HEK293T (cell line): ENCODE data around the gene LRCH4.
"Not testable (repeated sequence)": the region's sequence is repeated elsewhere in the genome, so short reads cannot be mapped to it uniquely, and the experiment has no call there.

Experiments
- ARNT ChIP-seq: fragments of 450-650 bp; IDR thresholded peaks from 2 replicates; pipeline ENCODE4 v1.6.1; 2017; ENCODE audit warnings: mild to moderate bottlenecking
- BHLHE40 ChIP-seq: fragments of 450-650 bp; IDR thresholded peaks from 2 replicates; pipeline ENCODE4 v1.6.1; 2016; ENCODE audit warnings: mild to moderate bottlenecking, moderate library complexity, borderline replicate concordance
- CTBP1 ChIP-seq: fragments of 450-650 bp; IDR thresholded peaks from 2 replicates; pipeline ENCODE4 v1.6.1; 2016; ENCODE audit warnings: borderline replicate concordance
- ELF4 ChIP-seq: fragments of 450-650 bp; IDR thresholded peaks from 2 replicates; pipeline ENCODE4 v1.6.1; 2017; ENCODE audit warnings: antibody characterized with exemption
- FOXA1 ChIP-seq: fragments of 450-650 bp; IDR thresholded peaks from 2 replicates; pipeline ENCODE4 v1.6.1; 2016; ENCODE audit warnings: mild to moderate bottlenecking
- FOXK2 ChIP-seq: fragments of 450-650 bp; IDR thresholded peaks from 2 replicates; pipeline ENCODE4 v1.6.1; 2016; ENCODE audit warnings: mild to moderate bottlenecking
- LEF1 ChIP-seq: fragments of 450-650 bp; IDR thresholded peaks from 2 replicates; pipeline ENCODE4 v1.6.1; 2017; ENCODE audit warnings: mild to moderate bottlenecking, borderline replicate concordance
- SP1 ChIP-seq: fragments of 450-650 bp; IDR thresholded peaks from 2 replicates; pipeline ENCODE4 v1.6.1; 2017
- TARDBP ChIP-seq: fragments of 450-650 bp; IDR thresholded peaks from 2 replicates; pipeline ENCODE4 v1.6.1; 2016
- ZNF384 ChIP-seq: fragments of 450-650 bp; IDR thresholded peaks from 2 replicates; pipeline ENCODE4 v1.6.1; 2016
- TF ChIP-seq, protein P1 (sequence below): fragments of 450-650 bp; IDR thresholded peaks from 2 replicates; pipeline ENCODE4 v1.6.1; 2016

DNA sequence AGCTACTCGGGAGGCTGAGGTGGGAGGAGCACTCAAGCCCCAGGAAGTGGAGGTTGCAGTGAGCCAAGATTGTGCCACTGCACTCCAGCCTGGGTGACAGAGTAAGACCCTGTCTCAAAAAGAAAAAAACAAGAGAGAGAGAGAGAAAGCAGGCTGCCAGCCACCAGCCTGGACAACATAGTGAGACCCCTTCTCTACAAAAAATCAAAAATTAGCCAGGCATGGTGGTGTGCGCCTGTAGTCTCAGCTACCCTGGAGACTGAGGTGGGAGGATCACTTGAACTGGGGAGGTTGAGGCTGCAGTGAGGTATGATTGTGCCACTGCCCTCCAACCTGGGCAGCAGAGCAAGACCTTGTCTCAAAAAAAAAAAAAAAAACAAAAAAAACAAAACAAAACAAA lies 49.2 kb downstream of the LRCH4 start:
- TF ChIP-seq ARNT, FOXK2, CTBP1, TARDBP, SP1, BHLHE40, ELF4, ZNF384, FOXA1, LEF1: not testable (repeated sequence)
- TF ChIP-seq, protein P1, sequence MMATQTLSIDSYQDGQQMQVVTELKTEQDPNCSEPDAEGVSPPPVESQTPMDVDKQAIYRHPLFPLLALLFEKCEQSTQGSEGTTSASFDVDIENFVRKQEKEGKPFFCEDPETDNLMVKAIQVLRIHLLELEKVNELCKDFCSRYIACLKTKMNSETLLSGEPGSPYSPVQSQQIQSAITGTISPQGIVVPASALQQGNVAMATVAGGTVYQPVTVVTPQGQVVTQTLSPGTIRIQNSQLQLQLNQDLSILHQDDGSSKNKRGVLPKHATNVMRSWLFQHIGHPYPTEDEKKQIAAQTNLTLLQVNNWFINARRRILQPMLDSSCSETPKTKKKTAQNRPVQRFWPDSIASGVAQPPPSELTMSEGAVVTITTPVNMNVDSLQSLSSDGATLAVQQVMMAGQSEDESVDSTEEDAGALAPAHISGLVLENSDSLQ, result not testable (repeated sequence)
